DND-41 (cell line): ENCODE data around the gene SMURF1.

Source experiments
- EZH2 ChIP-seq: IDR thresholded peaks from 3 replicates; pipeline ENCODE4 v1.6.1; 2012; ENCODE audit warnings: borderline replicate concordance, low read depth, mild to moderate bottlenecking, moderate library complexity, low read length, inconsistent platforms; ENCODE audit not compliant: severe bottlenecking
- TF ChIP-seq, protein P1 (sequence below): IDR thresholded peaks from 2 replicates; pipeline ENCODE4 v1.5.1; 2012; ENCODE audit warnings: borderline replicate concordance, low read length, moderate library complexity, mild to moderate bottlenecking; ENCODE audit not compliant: poor library complexity, severe bottlenecking; ENCODE audit errors: extremely low read depth

GRCh38 chr7:99143853-99144672 is at the start of gene SMURF1:
- TF ChIP-seq, protein P1, sequence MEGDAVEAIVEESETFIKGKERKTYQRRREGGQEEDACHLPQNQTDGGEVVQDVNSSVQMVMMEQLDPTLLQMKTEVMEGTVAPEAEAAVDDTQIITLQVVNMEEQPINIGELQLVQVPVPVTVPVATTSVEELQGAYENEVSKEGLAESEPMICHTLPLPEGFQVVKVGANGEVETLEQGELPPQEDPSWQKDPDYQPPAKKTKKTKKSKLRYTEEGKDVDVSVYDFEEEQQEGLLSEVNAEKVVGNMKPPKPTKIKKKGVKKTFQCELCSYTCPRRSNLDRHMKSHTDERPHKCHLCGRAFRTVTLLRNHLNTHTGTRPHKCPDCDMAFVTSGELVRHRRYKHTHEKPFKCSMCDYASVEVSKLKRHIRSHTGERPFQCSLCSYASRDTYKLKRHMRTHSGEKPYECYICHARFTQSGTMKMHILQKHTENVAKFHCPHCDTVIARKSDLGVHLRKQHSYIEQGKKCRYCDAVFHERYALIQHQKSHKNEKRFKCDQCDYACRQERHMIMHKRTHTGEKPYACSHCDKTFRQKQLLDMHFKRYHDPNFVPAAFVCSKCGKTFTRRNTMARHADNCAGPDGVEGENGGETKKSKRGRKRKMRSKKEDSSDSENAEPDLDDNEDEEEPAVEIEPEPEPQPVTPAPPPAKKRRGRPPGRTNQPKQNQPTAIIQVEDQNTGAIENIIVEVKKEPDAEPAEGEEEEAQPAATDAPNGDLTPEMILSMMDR, result no peak
- TF ChIP-seq EZH2, result no peak
